Large intestine (tissue), 3 donors: ENCODE measurements around the gene ST3GAL6. TPM values are rescaled to one million over a fixed set of nuclear protein-coding genes. Genes with fewer than 3 reads are reported as not detected.
"Not testable (repeated sequence)": the region's sequence is repeated elsewhere in the genome, so short reads cannot be mapped to it uniquely, and the experiment has no call there.

Experiments
- DNase-seq, 2 donors: peaks; one replicate each; pipeline versions ENCODE4 v3.0.0 to v3.0.0-alpha.2; 2013
- H3K27ac ChIP-seq: one replicate; pipeline ENCODE4 v1.5.1; 2013; ENCODE audit warnings: low read length
- H3K27me3 ChIP-seq: 2 replicates; pipeline ENCODE4 v1.6.1; 2013; ENCODE audit warnings: low read length; ENCODE audit not compliant: control insufficient read depth, insufficient read depth
- H3K36me3 ChIP-seq: 2 replicates; pipeline ENCODE4 v1.6.1; 2013; ENCODE audit warnings: low read length; ENCODE audit not compliant: control insufficient read depth, insufficient read depth
- H3K4me1 ChIP-seq: one replicate; pipeline ENCODE4 v1.6.1; 2013; ENCODE audit warnings: low read length; ENCODE audit not compliant: control insufficient read depth, insufficient read depth
- H3K4me3 ChIP-seq: one replicate; pipeline ENCODE4 v1.5.1; 2013; ENCODE audit warnings: low read length
- H3K9me3 ChIP-seq: one replicate; pipeline ENCODE4 v1.6.1; 2013; ENCODE audit warnings: mild to moderate bottlenecking, low read depth, low read length, moderate library complexity; ENCODE audit not compliant: control insufficient read depth
- WGBS: methylation state at CpG from one replicate; pipeline ENCODE4 v1.1.5; 2013; ENCODE audit warnings: low lambda C conversion rate; ENCODE audit not compliant: insufficient coverage; 5-methylcytosine and 5-hydroxymethylcytosine counted together
- polyA plus RNA-seq: library from polyadenylated mRNA; unstranded; fragments of 120-200 nt; gene quantifications from one replicate; pipeline ENCODE4 v1.2.1, GENCODE V29; 2013

ST3GAL6 gene
- polyA plus RNA-seq, 1 donor: 7.7 TPM

DNA sequence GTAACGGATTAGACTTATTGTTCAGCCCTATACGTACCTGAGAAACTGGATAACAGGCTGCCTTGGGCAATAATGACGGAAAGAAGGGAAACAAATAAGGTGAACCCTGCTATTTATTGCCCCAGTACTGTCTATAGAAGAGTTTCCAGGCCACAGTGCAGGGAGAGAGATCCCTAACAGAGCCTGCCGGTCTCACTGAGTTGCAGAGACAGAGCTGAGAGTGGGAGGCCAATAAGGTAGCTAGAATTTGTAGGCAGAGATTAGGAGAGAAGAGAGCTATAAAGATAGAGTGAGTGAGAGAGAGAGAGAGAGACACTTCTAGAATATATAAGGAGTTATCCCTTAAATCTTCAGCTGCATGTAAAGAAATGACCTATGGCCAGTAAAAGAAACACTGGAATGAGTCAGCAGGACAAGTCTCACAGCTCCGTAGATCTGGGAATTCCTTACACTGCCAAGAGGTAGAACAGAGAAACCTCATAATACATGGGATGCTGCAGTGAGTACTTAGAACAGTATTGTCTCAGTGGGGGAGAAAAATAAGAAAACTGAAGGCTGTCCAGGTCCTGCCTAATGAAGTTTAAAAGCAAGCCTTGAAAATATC lies 51.8 kb downstream of the ST3GAL6 start:
- Histone ChIP-seq H3K4me3 (no peak overlapping the region), H3K4me1 (peaks cover 6% of the 10 kb centered on the region), H3K36me3 (peaks cover 5% of the 10 kb centered on the region), H3K9me3 (no peaks in the 10 kb centered on the region), H3K27ac (peak overlapping the region; percentile 22), H3K27me3 (no peaks in the 10 kb centered on the region)
- peak; percentile 22 to 60 for DNase-seq
- 32% methylated on average over 3 of the region's 5 CpGs for WGBS

DNA sequence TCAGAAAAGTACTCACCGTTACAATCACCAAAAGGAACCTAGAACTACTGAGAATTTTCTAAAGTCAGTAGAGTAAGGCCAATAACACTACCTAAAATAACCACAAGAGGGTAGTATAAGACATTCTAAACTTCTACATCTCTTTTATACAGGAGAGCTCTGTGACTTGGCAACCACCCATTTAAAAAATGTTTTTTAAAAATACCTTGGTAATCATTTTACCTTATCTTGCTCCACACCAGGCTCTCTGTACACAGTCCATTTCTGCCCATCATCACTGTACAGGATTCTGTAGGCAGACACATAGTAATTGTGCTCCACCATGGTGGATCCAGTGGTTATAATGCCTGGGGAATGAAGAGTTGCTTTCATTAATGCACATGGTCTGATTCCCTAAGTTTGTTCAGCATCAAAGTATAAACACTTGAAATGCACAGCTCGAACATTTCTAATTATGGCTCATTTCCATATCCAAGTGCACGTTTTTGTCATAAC lies 54.5 kb downstream of the ST3GAL6 start:
- H3K36me3 ChIP-seq: peaks cover 5% of the 10 kb centered on the region
- H3K27me3 ChIP-seq: no peaks in the 10 kb centered on the region
- H3K4me1 ChIP-seq: peaks cover 6% of the 10 kb centered on the region
- no peak overlapping the region for H3K27ac ChIP-seq
- no peak overlapping the region for H3K4me3 ChIP-seq
- whole genome bisulfite sequencing: 45% methylated on average over 2 of the region's 3 CpGs
- DNase-seq: peak; percentile 16 to 23
- no peaks in the 10 kb centered on the region for H3K9me3 ChIP-seq

- Histone ChIP-seq H3K27me3 (no peaks in the 10 kb centered on the region), H3K9me3 (no peaks in the 10 kb centered on the region), H3K4me1 (no peaks in the 10 kb centered on the region), H3K27ac (no peak overlapping the region), H3K36me3 (peaks cover 5% of the 10 kb centered on the region), H3K4me3 (no peak overlapping the region)
- 88% methylated on average over 1 of the region's 3 CpGs for WGBS
- no peak for DNase-seq
Measured at GRCh38 chr3:98821063-98821462, 57.9 kb downstream of the ST3GAL6 start.

- no peaks in the 10 kb centered on the region for H3K36me3 ChIP-seq
- no peaks in the 10 kb centered on the region for H3K9me3 ChIP-seq
Measured at GRCh38 chr3:98823791-98824190, 60.7 kb downstream of the ST3GAL6 start.

GRCh38 chr3:98824256-98824655 lies 61.1 kb downstream of the ST3GAL6 start:
- H3K4me1 ChIP-seq: no peaks in the 10 kb centered on the region
- H3K36me3 ChIP-seq: no peaks in the 10 kb centered on the region
- WGBS: 100% methylated on average over 1 of the region's 6 CpGs
- H3K4me3 ChIP-seq: no peak overlapping the region
- H3K27ac ChIP-seq: no peak overlapping the region
- no peaks in the 10 kb centered on the region for H3K9me3 ChIP-seq
- H3K27me3 ChIP-seq: no peaks in the 10 kb centered on the region
- DNase-seq: no peak

More at GRCh38 chr3:98823791-98824190, 60.7 kb downstream of the ST3GAL6 start:
- no peak for DNase-seq
- Histone ChIP-seq H3K27ac (no peak overlapping the region), H3K27me3 (no peaks in the 10 kb centered on the region), H3K4me3 (no peak overlapping the region), H3K4me1 (no peaks in the 10 kb centered on the region)
- WGBS: 100% methylated on average over 1 of the region's 4 CpGs

GRCh38 chr3:98826126-98826525 lies 63.0 kb downstream of the ST3GAL6 start:
- H3K4me1 ChIP-seq: no peaks in the 10 kb centered on the region
- no peak overlapping the region for H3K4me3 ChIP-seq
- H3K27me3 ChIP-seq: no peaks in the 10 kb centered on the region
- H3K9me3 ChIP-seq: no peaks in the 10 kb centered on the region
- H3K27ac ChIP-seq: no peak overlapping the region
- no peaks in the 10 kb centered on the region for H3K36me3 ChIP-seq
- DNase-seq: no peak
- no CpG with 5 or more reads among the region's 3 CpGs for WGBS

DNA sequence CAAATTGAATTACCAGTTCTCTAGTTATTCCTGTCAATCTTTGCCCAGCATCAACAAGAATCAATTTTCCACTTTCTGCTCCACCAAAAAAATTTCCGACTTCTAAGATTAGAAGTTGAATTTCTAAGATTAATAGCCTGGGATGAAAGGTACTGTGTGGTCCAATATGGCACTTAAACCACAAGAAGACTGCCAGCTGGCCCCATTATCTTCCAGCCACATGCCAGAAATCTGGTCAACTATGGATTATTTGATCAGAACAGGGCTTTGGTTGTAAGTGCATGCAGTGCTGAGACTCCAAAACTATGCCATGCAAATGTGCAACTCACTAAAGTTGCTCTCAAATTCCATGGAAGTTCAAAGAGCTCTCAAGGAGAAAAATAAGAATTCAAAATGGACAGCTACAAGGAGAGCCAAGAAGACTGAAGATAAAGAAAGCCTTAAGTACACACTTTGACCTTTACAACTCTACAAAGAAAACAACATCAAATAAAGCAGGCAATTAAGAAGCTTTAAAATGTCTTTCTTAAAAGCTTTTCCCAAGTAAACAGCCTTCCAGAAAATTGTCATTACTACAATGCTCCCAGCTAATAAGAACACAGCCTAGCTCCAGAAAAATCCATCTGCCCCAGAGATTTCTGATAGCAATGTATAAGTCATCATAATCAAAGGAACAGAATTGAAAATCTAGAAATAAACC lies 64.2 kb downstream of the ST3GAL6 start:
- DNase-seq: no peak

GRCh38 chr3:98829246-98829832 lies 66.2 kb downstream of the ST3GAL6 start:
- Histone ChIP-seq H3K27ac (no peak overlapping the region), H3K9me3 (peaks cover 3% of the 10 kb centered on the region)
- no CpG with 5 or more reads among the region's 1 CpG for WGBS

More for the DNA sequence above, 64.2 kb downstream of the ST3GAL6 start:
- Histone ChIP-seq H3K27ac (no peak overlapping the region), H3K36me3 (no peaks in the 10 kb centered on the region), H3K9me3 (no peaks in the 10 kb centered on the region), H3K27me3 (no peaks in the 10 kb centered on the region), H3K4me3 (no peak overlapping the region), H3K4me1 (no peaks in the 10 kb centered on the region)
- no CpG with 5 or more reads among the region's 1 CpG for WGBS

GRCh38 chr3:98831060-98831459 lies 67.9 kb downstream of the ST3GAL6 start:
- WGBS: 100% methylated on average over 1 of the region's 5 CpGs
- H3K4me3 ChIP-seq, H3K27ac ChIP-seq, H3K36me3 ChIP-seq, H3K27me3 ChIP-seq, H3K4me1 ChIP-seq, DNase-seq, H3K9me3 ChIP-seq: not testable (repeated sequence)

More at GRCh38 chr3:98829246-98829832, 66.2 kb downstream of the ST3GAL6 start:
- no peaks in the 10 kb centered on the region for H3K27me3 ChIP-seq
- H3K36me3 ChIP-seq: peaks cover 4% of the 10 kb centered on the region
- no peak for DNase-seq
- no peaks in the 10 kb centered on the region for H3K4me1 ChIP-seq
- no peak overlapping the region for H3K4me3 ChIP-seq

GRCh38 chr3:98839846-98840245 lies 76.7 kb downstream of the ST3GAL6 start:
- H3K9me3 ChIP-seq: peaks cover 2% of the 10 kb centered on the region
- H3K4me1 ChIP-seq: no peaks in the 10 kb centered on the region
- WGBS: 100% methylated on average over 3 of the region's 3 CpGs
- DNase-seq: no peak
- H3K27ac ChIP-seq: no peak overlapping the region
- H3K4me3 ChIP-seq: no peak overlapping the region
- H3K27me3 ChIP-seq: no peaks in the 10 kb centered on the region
- no peaks in the 10 kb centered on the region for H3K36me3 ChIP-seq
